ENCODE results near the gene MRM1. TPM values are rescaled to one million over a fixed set of nuclear protein-coding genes. Genes with fewer than 3 reads are reported as not detected.

MRM1 gene
- polyA plus RNA-seq, 1 donor (not counting 4 experiments of a cell fraction or from before 2014, with no cell fraction given), result 3.8 TPM

- DNase-seq (ENCODE audit: low read depth, low spot score) (no peak), FAIRE-seq (no peak)
- H3K27ac ChIP-seq (ENCODE audit: control insufficient read depth, insufficient read depth, low read length), result no peak overlapping the region
- peaks cover 62% of the 10 kb centered on the region for H3K27me3 ChIP-seq (ENCODE audit: control insufficient read depth, extremely low read depth, insufficient read depth, low read length)
- H3K9ac ChIP-seq (ENCODE audit: control insufficient read depth, extremely low read depth, insufficient read depth, low read length), result no peak overlapping the region
- peaks cover 5% of the 10 kb centered on the region for H3K4me1 ChIP-seq (ENCODE audit: control insufficient read depth, extremely low read depth, insufficient read depth, low read length)
- TF ChIP-seq CTCF (optimal IDR thresholded peaks at IDR 0.05 in 1 of 3, IDR thresholded peaks at IDR 0.05 in 1 of 3, conservative IDR thresholded peaks at IDR 0.05 in 1 of 3; ENCODE audit: extremely low read depth in 1 of 3, insufficient read depth in 2 of 3, low read length in 3 of 3), result no peak
- TF ChIP-seq EZH2 (IDR thresholded peaks at IDR 0.05; ENCODE audit: low read length), result no peak
- peaks cover 3% of the 10 kb centered on the region for H4K20me1 ChIP-seq (ENCODE audit: control insufficient read depth, extremely low read depth, insufficient read depth, low read length)
- no peaks in the 10 kb centered on the region for H3K36me3 ChIP-seq (ENCODE audit: control insufficient read depth in 2 of 2, extremely low read depth in 1 of 2, insufficient read depth in 2 of 2, low read length in 2 of 2)
- no peak overlapping the region for H2AFZ ChIP-seq (ENCODE audit: control insufficient read depth, low read length)
- no peak overlapping the region for H3K4me2 ChIP-seq (ENCODE audit: control insufficient read depth, extremely low read depth, insufficient read depth, low read depth, low read length)
- no peaks in the 10 kb centered on the region for H3K79me2 ChIP-seq (ENCODE audit: control insufficient read depth, insufficient read depth, low read length)
- no peaks in the 10 kb centered on the region for H3K9me1 ChIP-seq (ENCODE audit: control insufficient read depth, extremely low read depth, insufficient read depth, low read length)
- dilution Hi-C loops (cut with MboI; ENCODE audit: extremely low pct_ligation_motif_present, low sequenced_read_pairs), result no loop called here
- no peaks in the 10 kb centered on the region for H3K9me3 ChIP-seq (ENCODE audit: control insufficient read depth, low read depth, low read length)
- H3K4me3 ChIP-seq (ENCODE audit: control insufficient read depth in 2 of 3, extremely low read depth in 1 of 3, insufficient read depth in 2 of 3, low read depth in 1 of 3, low read length in 3 of 3), result no peak overlapping the region
These were observed 52.5 kb downstream of the MRM1 start for GRCh38 chr17:36653856-36654255.

- no peak overlapping the region for H3K4me2 ChIP-seq (ENCODE audit: control insufficient read depth, extremely low read depth, insufficient read depth, low read depth, low read length)
- no peak overlapping the region for H2AFZ ChIP-seq (ENCODE audit: control insufficient read depth, low read length)
- no peak overlapping the region for H3K4me3 ChIP-seq (ENCODE audit: control insufficient read depth in 2 of 3, extremely low read depth in 1 of 3, insufficient read depth in 2 of 3, low read depth in 1 of 3, low read length in 3 of 3)
- DNase-seq (ENCODE audit: low read depth, low spot score) (no peak), FAIRE-seq (no peak)
- TF ChIP-seq EZH2 (IDR thresholded peaks at IDR 0.05; ENCODE audit: low read length), result no peak
- TF ChIP-seq CTCF (optimal IDR thresholded peaks at IDR 0.05 in 1 of 3, IDR thresholded peaks at IDR 0.05 in 1 of 3, conservative IDR thresholded peaks at IDR 0.05 in 1 of 3; ENCODE audit: extremely low read depth in 1 of 3, insufficient read depth in 2 of 3, low read length in 3 of 3), result no peak
- H3K4me1 ChIP-seq (ENCODE audit: control insufficient read depth, extremely low read depth, insufficient read depth, low read length), result peaks cover 5% of the 10 kb centered on the region
- dilution Hi-C loops (cut with MboI; ENCODE audit: extremely low pct_ligation_motif_present, low sequenced_read_pairs), result no loop called here
- H3K9me1 ChIP-seq (ENCODE audit: control insufficient read depth, extremely low read depth, insufficient read depth, low read length), result no peaks in the 10 kb centered on the region
- H4K20me1 ChIP-seq (ENCODE audit: control insufficient read depth, extremely low read depth, insufficient read depth, low read length), result peaks cover 3% of the 10 kb centered on the region
- H3K27me3 ChIP-seq (ENCODE audit: control insufficient read depth, extremely low read depth, insufficient read depth, low read length), result peaks cover 65% of the 10 kb centered on the region
- H3K79me2 ChIP-seq (ENCODE audit: control insufficient read depth, insufficient read depth, low read length), result no peaks in the 10 kb centered on the region
- no peak overlapping the region for H3K27ac ChIP-seq (ENCODE audit: control insufficient read depth, insufficient read depth, low read length)
- H3K9me3 ChIP-seq (ENCODE audit: control insufficient read depth, low read depth, low read length), result no peaks in the 10 kb centered on the region
- no peak overlapping the region for H3K9ac ChIP-seq (ENCODE audit: control insufficient read depth, extremely low read depth, insufficient read depth, low read length)
- no peaks in the 10 kb centered on the region for H3K36me3 ChIP-seq (ENCODE audit: control insufficient read depth in 2 of 2, extremely low read depth in 1 of 2, insufficient read depth in 2 of 2, low read length in 2 of 2)
These were observed 54.3 kb downstream of the MRM1 start for GRCh38 chr17:36655726-36656125.

Data from keratinocyte (primary cell).